ENCODE data around the gene DLX3. TPM values are rescaled to one million over a fixed set of nuclear protein-coding genes. Genes with fewer than 3 reads are reported as not detected.

Gene DLX3
- total RNA-seq, 4 donors from 2014 or later, result 1.8 to 2.4 (median 2.1) TPM

GRCh38 chr17:50024808-50025207, 29.8 kb upstream of the DLX3 start:
- H3K27ac ChIP-seq, result no peak overlapping the region
- H3K4me3 ChIP-seq (replicated peaks in 1 of 3), result no peak overlapping the region
- H3K4me1 ChIP-seq, result peaks cover 23 to 29% of the 10 kb centered on the region in 2 donors
- 33 to 39% methylated on average over 6 to 7 of the region's 7 CpGs for WGBS, 2 donors
- TF ChIP-seq POLR2A (IDR thresholded peaks at IDR 0.05), result no peak
- TF ChIP-seq, protein P1, sequence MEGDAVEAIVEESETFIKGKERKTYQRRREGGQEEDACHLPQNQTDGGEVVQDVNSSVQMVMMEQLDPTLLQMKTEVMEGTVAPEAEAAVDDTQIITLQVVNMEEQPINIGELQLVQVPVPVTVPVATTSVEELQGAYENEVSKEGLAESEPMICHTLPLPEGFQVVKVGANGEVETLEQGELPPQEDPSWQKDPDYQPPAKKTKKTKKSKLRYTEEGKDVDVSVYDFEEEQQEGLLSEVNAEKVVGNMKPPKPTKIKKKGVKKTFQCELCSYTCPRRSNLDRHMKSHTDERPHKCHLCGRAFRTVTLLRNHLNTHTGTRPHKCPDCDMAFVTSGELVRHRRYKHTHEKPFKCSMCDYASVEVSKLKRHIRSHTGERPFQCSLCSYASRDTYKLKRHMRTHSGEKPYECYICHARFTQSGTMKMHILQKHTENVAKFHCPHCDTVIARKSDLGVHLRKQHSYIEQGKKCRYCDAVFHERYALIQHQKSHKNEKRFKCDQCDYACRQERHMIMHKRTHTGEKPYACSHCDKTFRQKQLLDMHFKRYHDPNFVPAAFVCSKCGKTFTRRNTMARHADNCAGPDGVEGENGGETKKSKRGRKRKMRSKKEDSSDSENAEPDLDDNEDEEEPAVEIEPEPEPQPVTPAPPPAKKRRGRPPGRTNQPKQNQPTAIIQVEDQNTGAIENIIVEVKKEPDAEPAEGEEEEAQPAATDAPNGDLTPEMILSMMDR (IDR thresholded peaks at IDR 0.05), result no peak
- no peaks in the 10 kb centered on the region for H3K27me3 ChIP-seq
- intact Hi-C loops (cut with DNase I), result no loop called here
- H3K9me3 ChIP-seq, result no peaks in the 10 kb centered on the region
- DNase-seq, result no peak
- no peaks in the 10 kb centered on the region for H3K36me3 ChIP-seq

GRCh38 chr17:50023520-50023919, 28.5 kb upstream of the DLX3 start:
- Histone ChIP-seq H3K27me3 (no peaks in the 10 kb centered on the region), H3K4me1 (peaks cover 19 to 24% of the 10 kb centered on the region in 2 donors), H3K27ac (no peak overlapping the region), H3K4me3 (replicated peaks in 1 of 3) (no peak overlapping the region), H3K36me3 (no peaks in the 10 kb centered on the region), H3K9me3 (no peaks in the 10 kb centered on the region)
- TF ChIP-seq, protein P1 (IDR thresholded peaks at IDR 0.05), result no peak
- TF ChIP-seq POLR2A (IDR thresholded peaks at IDR 0.05), result no peak
- intact Hi-C loops (cut with DNase I), result no loop called here
- no peak for DNase-seq
- 62 to 64% methylated on average over 8 of the region's 8 CpGs for WGBS, 2 donors

DNA sequence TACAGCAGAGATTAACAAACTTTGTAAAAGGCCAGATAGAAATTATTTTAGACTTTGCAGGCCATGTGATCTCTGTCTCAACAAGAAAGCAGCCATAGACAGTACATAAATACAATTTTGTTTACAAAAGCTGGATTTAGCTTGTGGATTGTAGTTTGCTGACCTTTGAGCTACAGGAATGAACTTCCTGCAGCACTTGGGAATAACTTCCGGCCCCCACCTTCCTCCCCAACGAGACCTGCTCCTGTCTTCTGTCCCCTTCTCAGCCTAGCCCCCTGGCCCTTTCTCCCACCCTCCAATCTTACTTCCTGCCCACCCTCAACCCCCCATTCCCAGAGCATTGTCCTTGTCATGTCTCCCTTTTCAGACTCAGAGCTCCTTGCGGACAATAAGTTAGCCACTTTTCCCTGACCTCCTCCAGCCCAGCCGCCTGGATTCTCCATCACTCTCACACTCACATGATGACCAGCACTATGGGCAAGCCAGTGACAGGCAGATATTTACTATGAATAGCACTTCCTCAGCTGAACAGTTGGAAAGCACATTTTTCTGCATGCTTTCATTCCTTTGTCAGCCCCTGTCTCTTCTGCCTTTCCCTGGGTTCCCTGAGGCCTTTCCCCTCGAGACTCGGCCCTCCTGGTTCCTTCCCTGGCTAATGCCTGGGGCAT, 27.6 kb upstream of the DLX3 start:
- DNase-seq, result no peak
- Histone ChIP-seq H3K9me3 (no peaks in the 10 kb centered on the region), H3K4me3 (replicated peaks in 1 of 3) (no peak overlapping the region), H3K4me1 (peaks cover 13 to 14% of the 10 kb centered on the region in 2 donors), H3K27me3 (no peaks in the 10 kb centered on the region), H3K36me3 (no peaks in the 10 kb centered on the region), H3K27ac (no peak overlapping the region)
- TF ChIP-seq, protein P1 (IDR thresholded peaks at IDR 0.05), result no peak
- TF ChIP-seq POLR2A (IDR thresholded peaks at IDR 0.05), result no peak
- intact Hi-C loops (cut with DNase I), result no loop called here
- WGBS, 2 donors, result 69 to 78% methylated on average over 6 of the region's 6 CpGs

DNA sequence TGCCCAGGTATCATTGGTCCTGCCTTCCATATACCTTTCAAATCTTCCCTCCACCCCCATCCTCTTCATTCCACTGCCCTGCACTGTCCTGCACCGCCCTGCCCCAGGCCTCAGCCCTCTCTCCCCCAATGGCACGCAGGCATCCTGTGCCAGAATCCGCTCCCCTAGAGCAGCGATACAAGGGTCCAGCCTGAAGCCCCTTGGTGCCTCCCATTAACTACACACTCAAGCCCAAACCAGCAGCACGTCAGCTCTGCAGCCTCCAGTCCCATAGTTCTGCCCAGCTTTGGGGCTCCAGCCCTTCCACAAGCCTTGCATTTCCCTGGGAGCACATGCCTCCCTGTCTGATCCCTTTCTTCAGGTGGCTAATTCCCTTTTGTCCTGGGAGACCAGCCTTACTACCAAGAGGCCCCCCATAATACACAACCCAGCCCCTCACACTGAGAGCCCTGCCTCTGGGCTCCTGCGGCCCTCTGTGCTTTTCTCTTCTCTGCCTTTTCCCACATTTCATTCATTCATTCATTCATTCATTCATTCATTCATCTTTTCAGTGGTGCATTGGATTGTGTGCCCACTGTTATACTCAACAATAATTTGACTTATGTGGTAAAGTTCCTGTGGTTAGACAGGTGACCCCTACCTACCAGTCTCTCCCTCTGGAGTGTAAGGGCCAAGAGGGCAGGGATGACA, 26.8 kb upstream of the DLX3 start:
- intact Hi-C loops (cut with DNase I), result no loop called here
- TF ChIP-seq, protein P1 (IDR thresholded peaks at IDR 0.05), result no peak
- no peak for TF ChIP-seq POLR2A (IDR thresholded peaks at IDR 0.05)
- DNase-seq, result no peak
- peaks cover 6 to 7% of the 10 kb centered on the region in 2 donors for H3K4me1 ChIP-seq
- no peaks in the 10 kb centered on the region for H3K36me3 ChIP-seq
- 86 to 94% methylated on average over 6 of the region's 6 CpGs for WGBS, 2 donors
- H3K27me3 ChIP-seq, result no peaks in the 10 kb centered on the region
- no peak overlapping the region for H3K4me3 ChIP-seq (replicated peaks in 1 of 3)
- no peak overlapping the region for H3K27ac ChIP-seq
- no peaks in the 10 kb centered on the region for H3K9me3 ChIP-seq

Measured in thyroid gland (tissue), 4 donors.